Measurements from ENCODE around the gene LDLRAD1. TPM values are rescaled to one million over a fixed set of nuclear protein-coding genes. Genes with fewer than 3 reads are reported as not detected.

LDLRAD1 gene
- total and polyA plus RNA-seq, 2 of the 13 experiments (the other 11 are each of a cell fraction or from before 2014, with no cell fraction given) = 2.5 to 14.0 TPM

DNA sequence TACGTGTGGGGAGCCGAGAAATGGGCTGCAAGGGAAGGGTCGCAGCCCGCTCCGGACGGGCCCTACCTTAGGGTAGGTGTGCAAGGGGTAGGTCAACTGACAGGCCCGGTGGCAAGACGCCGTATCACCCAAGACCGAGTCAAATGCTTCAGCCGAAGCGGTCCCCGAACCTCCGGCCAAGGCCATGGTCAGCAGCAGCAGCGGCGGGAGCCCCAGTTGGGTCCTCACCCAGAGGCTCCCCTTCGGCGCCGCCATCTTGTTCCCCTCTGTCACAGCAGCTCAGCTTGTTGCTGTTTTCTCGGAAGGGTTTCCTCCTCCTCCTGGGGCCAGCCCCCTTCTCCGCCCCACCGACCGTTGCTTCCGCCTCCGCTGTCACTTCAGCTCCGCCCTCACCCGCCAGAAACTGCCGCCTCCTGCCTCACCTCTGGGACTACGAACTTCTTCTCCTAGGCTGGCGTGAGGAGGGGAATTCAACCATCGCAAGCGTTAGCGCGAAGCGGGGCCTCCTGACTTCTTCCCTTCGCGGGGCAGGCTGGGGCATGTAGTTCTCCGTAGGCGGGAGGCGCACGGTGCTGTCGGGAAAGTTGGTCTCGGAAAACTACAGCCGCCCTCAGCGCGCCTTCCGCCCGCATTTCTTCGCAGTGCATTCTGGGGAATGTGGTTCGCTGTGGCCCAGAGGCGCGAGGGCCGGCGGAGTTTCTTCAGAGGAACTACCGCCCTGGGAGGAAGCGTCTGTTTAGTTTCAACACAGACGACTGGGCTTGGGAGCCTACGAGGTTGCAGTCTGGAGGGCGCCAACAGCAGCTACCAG, 35.2 kb upstream of the LDLRAD1 start, which contains the start of the genes TCEANC2 and TMEM59 (continued):
- TF ChIP-seq, protein P1, sequence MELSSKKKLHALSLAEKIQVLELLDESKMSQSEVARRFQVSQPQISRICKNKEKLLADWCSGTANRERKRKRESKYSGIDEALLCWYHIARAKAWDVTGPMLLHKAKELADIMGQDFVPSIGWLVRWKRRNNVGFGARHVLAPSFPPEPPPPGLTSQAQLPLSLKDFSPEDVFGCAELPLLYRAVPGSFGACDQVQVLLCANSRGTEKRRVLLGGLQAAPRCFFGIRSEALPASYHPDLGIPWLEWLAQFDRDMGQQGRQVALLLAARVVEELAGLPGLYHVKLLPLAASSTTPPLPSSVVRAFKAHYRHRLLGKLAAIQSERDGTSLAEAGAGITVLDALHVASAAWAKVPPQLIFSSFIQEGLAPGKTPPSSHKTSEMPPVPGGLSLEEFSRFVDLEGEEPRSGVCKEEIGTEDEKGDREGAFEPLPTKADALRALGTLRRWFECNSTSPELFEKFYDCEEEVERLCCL (CRISPR knock-in tag; IDR thresholded peaks at IDR 0.05; ENCODE audit: borderline replicate concordance) = no peak; the same call in 1 of the 2 replicates
- TF ChIP-seq SP4 (CRISPR knock-in tag; IDR thresholded peaks at IDR 0.05) = peak; percentile 68; the same call in 1 of the 2 replicates
- TF ChIP-seq THAP11 (CRISPR knock-in tag; IDR thresholded peaks at IDR 0.05) = peak; percentile 99
- TF ChIP-seq ZNF235 (CRISPR knock-in tag; IDR thresholded peaks at IDR 0.05; ENCODE audit: borderline replicate concordance) = no peak
- 0 out of 2 replicates have a peak, but pooled peaks have one; percentile 6 for TF ChIP-seq BCL6 (CRISPR knock-in tag; IDR thresholded peaks at IDR 0.05)
- peak; percentile 93 for TF ChIP-seq SP5 (CRISPR knock-in tag; IDR thresholded peaks at IDR 0.05; ENCODE audit: borderline replicate concordance, low read depth)
- TF ChIP-seq HNF4A (CRISPR knock-in tag; IDR thresholded peaks at IDR 0.05) = no peak
- TF ChIP-seq PAXIP1 (CRISPR knock-in tag; conservative IDR thresholded peaks at IDR 0.05) = peak; percentile 35
- TF ChIP-seq ZNF292 (CRISPR knock-in tag; IDR thresholded peaks at IDR 0.05; ENCODE audit: borderline replicate concordance, low read depth) = no peak; the same call in 1 of the 2 replicates
- TF ChIP-seq KDM4B (CRISPR knock-in tag; IDR thresholded peaks at IDR 0.05) = 0 out of 2 replicates have a peak, but pooled peaks have one; percentile 21
- peak; percentile 92 for TF ChIP-seq ELF1 (CRISPR knock-in tag; IDR thresholded peaks at IDR 0.05)
- peak; percentile 94; the same call in 1 of the 2 replicates for TF ChIP-seq ZNF747 (CRISPR knock-in tag; IDR thresholded peaks at IDR 0.05; ENCODE audit: borderline replicate concordance)
- peak; percentile 51 for TF ChIP-seq AGO2 (optimal IDR thresholded peaks at IDR 0.05; ENCODE audit: low read depth, low read length)
- no peak for TF ChIP-seq ZNF672 (CRISPR knock-in tag; IDR thresholded peaks at IDR 0.05)
- no peak for TF ChIP-seq SATB2 (CRISPR knock-in tag; IDR thresholded peaks at IDR 0.05)
- peak; percentile 93 for TF ChIP-seq YY1 (IDR thresholded peaks at IDR 0.05; ENCODE audit: insufficient read depth, insufficient replicate concordance, low read depth, low read length)
- TF ChIP-seq ZNF468 (CRISPR knock-in tag; IDR thresholded peaks at IDR 0.05) = no peak
- TF ChIP-seq, protein P2, sequence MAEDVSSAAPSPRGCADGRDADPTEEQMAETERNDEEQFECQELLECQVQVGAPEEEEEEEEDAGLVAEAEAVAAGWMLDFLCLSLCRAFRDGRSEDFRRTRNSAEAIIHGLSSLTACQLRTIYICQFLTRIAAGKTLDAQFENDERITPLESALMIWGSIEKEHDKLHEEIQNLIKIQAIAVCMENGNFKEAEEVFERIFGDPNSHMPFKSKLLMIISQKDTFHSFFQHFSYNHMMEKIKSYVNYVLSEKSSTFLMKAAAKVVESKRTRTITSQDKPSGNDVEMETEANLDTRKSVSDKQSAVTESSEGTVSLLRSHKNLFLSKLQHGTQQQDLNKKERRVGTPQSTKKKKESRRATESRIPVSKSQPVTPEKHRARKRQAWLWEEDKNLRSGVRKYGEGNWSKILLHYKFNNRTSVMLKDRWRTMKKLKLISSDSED (CRISPR knock-in tag; IDR thresholded peaks at IDR 0.05) = no peak
- no peak for TF ChIP-seq RBAK (CRISPR knock-in tag; IDR thresholded peaks at IDR 0.05)
- TF ChIP-seq ZNF569 (CRISPR knock-in tag; IDR thresholded peaks at IDR 0.05; ENCODE audit: borderline replicate concordance) = no peak
- no peak for TF ChIP-seq ZNF572 (CRISPR knock-in tag; IDR thresholded peaks at IDR 0.05)
- 0 out of 2 replicates have a peak, but pooled peaks have one; percentile 32 for TF ChIP-seq ZNF317 (CRISPR knock-in tag; IDR thresholded peaks at IDR 0.05)
- TF ChIP-seq SIX1 (CRISPR knock-in tag; IDR thresholded peaks at IDR 0.05; ENCODE audit: borderline replicate concordance) = no peak
- peak; percentile 17; the same call in 1 of the 2 replicates for TF ChIP-seq ZNF430 (CRISPR knock-in tag; IDR thresholded peaks at IDR 0.05)
- no peak for TF ChIP-seq NR1H2 (CRISPR knock-in tag; IDR thresholded peaks at IDR 0.05; ENCODE audit: borderline replicate concordance, low read depth)

All from HepG2 (cell line).